Small intestine (tissue), 7 donors: Measurements from ENCODE around the gene PACSIN3. TPM values are rescaled to one million over a fixed set of nuclear protein-coding genes. Genes with fewer than 3 reads are reported as not detected.

ENCODE experiments used
- DNase-seq, 2 donors: peaks; one replicate each; pipeline versions ENCODE4 v3.0.0 to v3.0.0-alpha.2; 2013
- FAIRE-seq: peaks from 2 replicates; lab custom pipeline; 2012; peaks lifted over from hg19 to GRCh38; lab: Jason Lieb, UNC
- H3K27ac ChIP-seq, 3 donors: one replicate each; pipeline ENCODE4 v1.5.1; 2013; ENCODE audit warnings: low read length in 2 of 3, mild to moderate bottlenecking in 2 of 3, control low read depth in 1 of 3, inconsistent platforms in 1 of 3, low read depth in 1 of 3, moderate library complexity in 1 of 3
- H3K27me3 ChIP-seq, 3 donors: one replicate each; pipeline ENCODE4 v1.6.1; 2013; ENCODE audit warnings: low read length in 3 of 3, inconsistent platforms in 1 of 3; ENCODE audit not compliant: control insufficient read depth in 3 of 3, insufficient read depth in 3 of 3
- H3K36me3 ChIP-seq, 3 donors: one replicate each; pipeline ENCODE4 v1.6.1; 2013; ENCODE audit warnings: low read length in 3 of 3, inconsistent platforms in 1 of 3, low read depth in 1 of 3, mild to moderate bottlenecking in 1 of 3, moderate library complexity in 1 of 3; ENCODE audit not compliant: control insufficient read depth in 3 of 3, insufficient read depth in 2 of 3
- H3K4me1 ChIP-seq, 3 donors: one replicate each; pipeline ENCODE4 v1.6.1; 2013; ENCODE audit warnings: low read length in 2 of 3, inconsistent platforms in 1 of 3, low read depth in 1 of 3, mild to moderate bottlenecking in 1 of 3, moderate library complexity in 1 of 3; ENCODE audit not compliant: control insufficient read depth in 3 of 3, insufficient read depth in 2 of 3
- H3K4me3 ChIP-seq, 3 donors: one replicate each; pipeline ENCODE4 v1.5.1; 2013; ENCODE audit warnings: low read length in 3 of 3, control low read depth in 1 of 3, inconsistent platforms in 1 of 3, low read depth in 1 of 3, mild to moderate bottlenecking in 1 of 3, moderate library complexity in 1 of 3
- H3K9me3 ChIP-seq, 2 donors: one replicate each; pipeline ENCODE4 v1.6.1; 2013; ENCODE audit warnings: low read depth in 1 of 2, low read length in 1 of 2; ENCODE audit not compliant: control insufficient read depth in 2 of 2, insufficient read depth in 1 of 2
- WGBS, 3 donors: extraction: QIAGEN DNeasy Blood & Tissue Kit; methylation state at CpG; one replicate each; pipeline ENCODE4 v1.1.7; 2013; 5-methylcytosine and 5-hydroxymethylcytosine counted together
- polyA plus RNA-seq, 4 donors: library from polyadenylated mRNA; stranded (reverse) in 3 of 4; unstranded in 1 of 4; fragments of 200-250 nt in 3 of 4; fragments of 120-200 nt in 1 of 4; gene quantifications; one replicate each; pipeline versions ENCODE4 v1.2.1 to v1.2.3, GENCODE V29; 2013
- donor health status: healthy with polysubstance abuse.
- donor health status: control.
- donor health status: control.
- donor health status: Bipolar disorder and iron deficiency.
- donor health status: healthy.

PACSIN3 gene
- polyA plus RNA-seq, 4 donors: 2.0 to 48.3 (median 5.7) TPM

GRCh38 chr11:47144541-47144940 lies 41.7 kb downstream of the PACSIN3 start:
- WGBS, 3 donors: 84 to 86% (median 84%) methylated on average over 3 of the region's 3 CpGs
- no peak overlapping the region for H3K27ac ChIP-seq
- H3K27me3 ChIP-seq: no peaks in the 10 kb centered on the region
- peaks cover 0 to 5% (median 0%) of the 10 kb centered on the region in 3 donors for H3K4me1 ChIP-seq
- H3K9me3 ChIP-seq: no peaks in the 10 kb centered on the region
- FAIRE-seq: no peak
- H3K36me3 ChIP-seq: peaks cover 0 to 27% (median 5%) of the 10 kb centered on the region in 3 donors
- no peak overlapping the region for H3K4me3 ChIP-seq
- DNase-seq: no peak

DNA sequence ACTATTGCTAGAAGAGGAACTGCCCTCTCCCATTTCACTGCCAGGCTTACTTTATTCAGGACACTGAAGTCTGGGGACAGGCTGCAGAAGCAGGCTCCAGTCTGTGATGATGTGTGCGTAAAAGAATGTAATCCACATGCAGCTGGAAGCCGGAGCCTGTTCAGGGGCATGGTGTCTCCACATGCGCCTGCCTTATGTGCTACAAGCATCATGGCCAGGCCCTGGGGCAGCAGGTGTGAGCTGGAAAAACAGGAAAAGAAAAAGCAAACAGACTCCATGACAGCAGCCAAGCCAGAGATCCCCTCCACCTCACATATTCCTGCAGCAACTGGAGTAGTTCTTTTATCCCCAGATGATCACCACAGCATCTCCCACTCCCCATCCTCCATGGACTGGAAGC lies 42.9 kb downstream of the PACSIN3 start:
- FAIRE-seq: no peak
- no peaks in the 10 kb centered on the region for H3K4me1 ChIP-seq
- peak overlapping the region in 1 of 3 donors; percentile 30 for H3K27ac ChIP-seq
- DNase-seq: peak in 1 of 2 donors; percentile 30
- no peaks in the 10 kb centered on the region for H3K27me3 ChIP-seq
- no peak overlapping the region for H3K4me3 ChIP-seq
- H3K36me3 ChIP-seq: peaks cover 0 to 27% (median 5%) of the 10 kb centered on the region in 3 donors
- no peaks in the 10 kb centered on the region for H3K9me3 ChIP-seq
- WGBS, 3 donors: 60 to 68% (median 61%) methylated on average over 3 of the region's 3 CpGs

DNA sequence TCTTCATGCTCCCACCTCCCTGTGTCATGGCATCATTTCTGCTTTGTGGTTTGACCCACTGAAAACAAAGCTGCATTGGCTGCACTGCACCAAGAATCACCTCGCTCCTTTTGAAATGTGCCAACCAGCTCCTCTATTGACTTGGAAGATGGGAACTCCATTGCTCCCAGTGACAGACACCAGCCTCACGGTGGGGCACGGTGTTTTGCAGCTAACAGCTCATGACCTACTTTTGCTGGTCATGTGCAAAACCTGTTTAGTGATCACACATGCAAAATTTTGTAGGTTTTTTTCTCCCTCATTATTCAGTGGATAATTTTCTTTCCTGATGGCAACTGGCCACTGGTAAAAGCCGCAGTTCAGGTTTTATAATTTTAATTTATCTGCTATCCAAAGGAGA lies 46.4 kb downstream of the PACSIN3 start:
- Histone ChIP-seq H3K27ac (no peak overlapping the region), H3K27me3 (no peaks in the 10 kb centered on the region), H3K4me3 (no peak overlapping the region), H3K4me1 (no peaks in the 10 kb centered on the region), H3K36me3 (peaks cover 4 to 24% (median 5%) of the 10 kb centered on the region in 3 donors), H3K9me3 (no peaks in the 10 kb centered on the region)
- DNase-seq (no peak), FAIRE-seq (no peak)
- WGBS, 3 donors: 88 to 91% (median 88%) methylated on average over 4 of the region's 4 CpGs

- Histone ChIP-seq H3K27me3 (no peaks in the 10 kb centered on the region), H3K27ac (no peak overlapping the region), H3K36me3 (peaks cover 4 to 21% (median 5%) of the 10 kb centered on the region in 3 donors), H3K4me3 (no peak overlapping the region), H3K9me3 (no peaks in the 10 kb centered on the region), H3K4me1 (peaks cover 0 to 4% (median 1%) of the 10 kb centered on the region in 3 donors)
- WGBS, 3 donors: 96 to 98% (median 96%) methylated on average over 2 of the region's 2 CpGs
- no peak for FAIRE-seq
- DNase-seq: no peak
Measured at GRCh38 chr11:47137476-47137875, 48.8 kb downstream of the PACSIN3 start.

DNA sequence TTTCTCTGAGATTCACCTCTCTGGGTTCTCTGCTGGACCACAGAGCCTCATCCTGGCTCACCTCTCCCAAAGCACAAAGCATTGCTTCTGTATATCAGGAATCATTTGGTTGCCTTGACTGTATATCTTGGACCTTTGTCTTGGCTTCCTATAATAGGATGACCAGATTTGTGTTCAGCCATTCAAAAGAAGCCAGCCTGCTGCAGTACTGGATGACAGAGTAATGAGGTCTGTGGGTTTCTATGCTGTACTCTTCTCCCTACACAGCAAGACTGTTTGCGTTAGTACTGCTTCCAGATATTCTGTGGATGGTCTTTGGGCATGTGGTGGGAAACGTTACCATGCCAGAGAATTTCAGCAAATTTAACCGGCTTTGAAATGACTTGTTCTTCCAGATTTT lies 49.3 kb downstream of the PACSIN3 start:
- H3K4me1 ChIP-seq: peaks cover 2 to 4% (median 3%) of the 10 kb centered on the region in 3 donors
- DNase-seq (no peak), FAIRE-seq (no peak)
- H3K36me3 ChIP-seq: peaks cover 4 to 21% (median 5%) of the 10 kb centered on the region in 3 donors
- H3K27ac ChIP-seq: no peak overlapping the region
- H3K4me3 ChIP-seq: no peak overlapping the region
- H3K9me3 ChIP-seq: no peaks in the 10 kb centered on the region
- WGBS, 3 donors: 89 to 99% (median 95%) methylated on average over 3 of the region's 3 CpGs
- no peaks in the 10 kb centered on the region for H3K27me3 ChIP-seq

DNA sequence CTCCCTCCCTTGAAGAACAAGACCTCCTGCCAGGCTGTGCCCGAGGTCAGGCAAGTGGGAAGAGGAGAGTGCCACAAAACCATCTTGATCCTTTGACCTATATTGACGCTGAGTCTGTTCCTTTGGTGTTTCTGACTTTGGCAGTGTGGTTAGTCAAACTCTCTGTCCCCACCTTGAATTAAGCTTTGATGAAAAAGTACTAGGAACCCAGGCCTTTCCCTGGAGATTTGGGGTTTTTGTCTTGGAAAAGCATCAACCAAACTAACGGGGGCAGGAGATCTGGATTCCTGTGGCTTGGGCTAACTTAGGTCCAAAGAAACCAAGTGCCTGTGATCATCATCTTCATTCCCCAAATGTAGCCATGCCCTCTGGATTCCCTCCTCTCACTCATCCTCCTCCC lies 49.9 kb downstream of the PACSIN3 start:
- no peak for FAIRE-seq
- peaks cover 2 to 4% (median 3%) of the 10 kb centered on the region in 3 donors for H3K4me1 ChIP-seq
- 76 to 79% (median 78%) methylated on average over 3 of the region's 3 CpGs for WGBS, 3 donors

DNA sequence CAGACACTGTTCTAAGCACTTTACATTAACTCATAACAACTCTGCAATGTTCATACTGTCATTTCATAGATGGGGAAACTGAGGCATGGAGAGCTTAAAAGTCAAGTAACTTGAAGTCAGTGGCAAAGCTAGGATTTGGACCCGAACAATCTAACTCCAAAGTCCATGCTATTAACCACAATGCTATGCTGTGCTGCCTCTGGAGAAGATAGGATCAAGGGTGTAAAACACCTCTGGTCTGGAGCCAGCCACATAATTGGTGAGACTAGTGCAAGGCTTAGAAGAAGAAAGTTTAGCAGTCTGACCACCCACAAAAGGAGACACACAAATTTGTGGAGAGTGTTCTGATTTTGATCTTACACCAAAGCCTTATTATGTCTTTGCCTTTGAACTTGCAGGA lies 53.3 kb downstream of the PACSIN3 start:
- no peak for FAIRE-seq
- no peak overlapping the region for H3K27ac ChIP-seq
- WGBS, 3 donors: 17 to 60% (median 44%) methylated on average over 1 of the region's 1 CpG

More for the DNA sequence above, 49.9 kb downstream of the PACSIN3 start:
- no peak for DNase-seq
- Histone ChIP-seq H3K9me3 (no peaks in the 10 kb centered on the region), H3K27me3 (no peaks in the 10 kb centered on the region), H3K4me3 (no peak overlapping the region), H3K27ac (no peak overlapping the region), H3K36me3 (peaks cover 4 to 21% (median 5%) of the 10 kb centered on the region in 3 donors)

DNA sequence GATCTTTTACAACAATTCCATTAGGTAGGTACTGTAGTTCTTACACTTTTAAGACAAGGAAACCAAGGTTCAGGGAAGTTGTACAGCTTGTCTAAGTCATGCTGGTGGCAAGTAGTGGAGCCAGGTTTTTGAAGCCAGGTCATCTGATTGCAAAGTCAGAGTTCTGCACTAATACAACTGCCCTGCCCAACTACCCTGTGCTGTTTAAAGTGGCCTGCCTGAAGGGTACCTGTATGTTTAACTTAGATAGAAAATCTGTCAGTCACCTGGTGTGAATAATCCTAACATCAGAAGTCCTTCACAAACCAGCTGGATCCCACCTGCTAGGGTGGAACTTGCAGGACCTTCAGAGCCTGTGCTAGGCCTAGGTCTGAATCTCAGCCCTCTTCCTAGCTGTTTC lies 53.7 kb downstream of the PACSIN3 start:
- peaks cover 2 to 4% (median 3%) of the 10 kb centered on the region in 3 donors for H3K4me1 ChIP-seq
- DNase-seq: peak in 1 of 2 donors; percentile 47
- no peak overlapping the region for H3K4me3 ChIP-seq
- no peaks in the 10 kb centered on the region for H3K9me3 ChIP-seq
- no peak for FAIRE-seq
- no peak overlapping the region for H3K27ac ChIP-seq
- no peaks in the 10 kb centered on the region for H3K27me3 ChIP-seq
- H3K36me3 ChIP-seq: peaks cover 0 to under 1% (median 0%) of the 10 kb centered on the region in 3 donors

More for the DNA sequence above, 53.3 kb downstream of the PACSIN3 start:
- no peaks in the 10 kb centered on the region for H3K27me3 ChIP-seq
- H3K4me3 ChIP-seq: no peak overlapping the region
- no peaks in the 10 kb centered on the region for H3K9me3 ChIP-seq
- DNase-seq: peak in 1 of 2 donors; percentile 74
- peaks cover 0 to 6% (median 4%) of the 10 kb centered on the region in 3 donors for H3K36me3 ChIP-seq
- peaks cover 2 to 4% (median 3%) of the 10 kb centered on the region in 3 donors for H3K4me1 ChIP-seq

- no peak for FAIRE-seq
- H3K9me3 ChIP-seq: no peaks in the 10 kb centered on the region
- peaks cover 2 to 4% (median 3%) of the 10 kb centered on the region in 3 donors for H3K4me1 ChIP-seq
- no peaks in the 10 kb centered on the region for H3K27me3 ChIP-seq
- no peak for DNase-seq
- H3K36me3 ChIP-seq: peaks cover 0 to 1% (median 0%) of the 10 kb centered on the region in 3 donors
- H3K4me3 ChIP-seq: no peak overlapping the region
- H3K27ac ChIP-seq: no peak overlapping the region
- 87 to 98% (median 89%) methylated on average over 2 of the region's 2 CpGs for WGBS, 3 donors
Measured at GRCh38 chr11:47131136-47131535, 55.1 kb downstream of the PACSIN3 start.
